ENCODE data around the gene PRKCD. TPM values are rescaled to one million over a fixed set of nuclear protein-coding genes. Genes with fewer than 3 reads are reported as not detected.

PRKCD gene
- total RNA-seq, 1 donor from 2014 or later: 36.3 TPM

GRCh38 chr3:53216723-53217122, 55.7 kb downstream of the PRKCD start:
- no peaks in the 10 kb centered on the region for H3K4me1 ChIP-seq
- no peak overlapping the region for H3K4me3 ChIP-seq
- TF ChIP-seq, protein P1, sequence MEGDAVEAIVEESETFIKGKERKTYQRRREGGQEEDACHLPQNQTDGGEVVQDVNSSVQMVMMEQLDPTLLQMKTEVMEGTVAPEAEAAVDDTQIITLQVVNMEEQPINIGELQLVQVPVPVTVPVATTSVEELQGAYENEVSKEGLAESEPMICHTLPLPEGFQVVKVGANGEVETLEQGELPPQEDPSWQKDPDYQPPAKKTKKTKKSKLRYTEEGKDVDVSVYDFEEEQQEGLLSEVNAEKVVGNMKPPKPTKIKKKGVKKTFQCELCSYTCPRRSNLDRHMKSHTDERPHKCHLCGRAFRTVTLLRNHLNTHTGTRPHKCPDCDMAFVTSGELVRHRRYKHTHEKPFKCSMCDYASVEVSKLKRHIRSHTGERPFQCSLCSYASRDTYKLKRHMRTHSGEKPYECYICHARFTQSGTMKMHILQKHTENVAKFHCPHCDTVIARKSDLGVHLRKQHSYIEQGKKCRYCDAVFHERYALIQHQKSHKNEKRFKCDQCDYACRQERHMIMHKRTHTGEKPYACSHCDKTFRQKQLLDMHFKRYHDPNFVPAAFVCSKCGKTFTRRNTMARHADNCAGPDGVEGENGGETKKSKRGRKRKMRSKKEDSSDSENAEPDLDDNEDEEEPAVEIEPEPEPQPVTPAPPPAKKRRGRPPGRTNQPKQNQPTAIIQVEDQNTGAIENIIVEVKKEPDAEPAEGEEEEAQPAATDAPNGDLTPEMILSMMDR (IDR thresholded peaks at IDR 0.05): no peak
- no peaks in the 10 kb centered on the region for H3K27me3 ChIP-seq
- intact Hi-C loops (cut with DNase I): no loop called here
- H3K27ac ChIP-seq: no peak overlapping the region
- no peaks in the 10 kb centered on the region for H3K36me3 ChIP-seq
- DNase-seq (ENCODE audit: low spot score in 2 of 2): no peak
- no peaks in the 10 kb centered on the region for H3K9me3 ChIP-seq

GRCh38 chr3:53217175-53217574, 56.2 kb downstream of the PRKCD start:
- intact Hi-C loops (cut with DNase I): no loop called here
- TF ChIP-seq, protein P1 (IDR thresholded peaks at IDR 0.05): no peak
- H3K4me3 ChIP-seq: no peak overlapping the region
- DNase-seq (ENCODE audit: low spot score in 2 of 2): no peak
- no peak overlapping the region for H3K27ac ChIP-seq
- no peaks in the 10 kb centered on the region for H3K27me3 ChIP-seq
- no peaks in the 10 kb centered on the region for H3K9me3 ChIP-seq
- H3K4me1 ChIP-seq: no peaks in the 10 kb centered on the region
- H3K36me3 ChIP-seq: no peaks in the 10 kb centered on the region

GRCh38 chr3:53218131-53218530, 57.1 kb downstream of the PRKCD start:
- no peak for DNase-seq (ENCODE audit: low spot score in 2 of 2)
- H3K27me3 ChIP-seq: no peaks in the 10 kb centered on the region
- H3K9me3 ChIP-seq: no peaks in the 10 kb centered on the region
- intact Hi-C loops (cut with DNase I): no loop called here
- H3K36me3 ChIP-seq: no peaks in the 10 kb centered on the region
- TF ChIP-seq, protein P1 (IDR thresholded peaks at IDR 0.05): no peak
- no peak overlapping the region for H3K4me3 ChIP-seq
- H3K27ac ChIP-seq: no peak overlapping the region
- H3K4me1 ChIP-seq: no peaks in the 10 kb centered on the region

- intact Hi-C loops (cut with DNase I): loop anchor here (2.0 kb wide), 1 partner anchor 491 kb away; no protein-coding TSS in a partner anchor
- Histone ChIP-seq H3K27me3 (no peaks in the 10 kb centered on the region), H3K36me3 (peaks cover 15 to 17% of the 10 kb centered on the region in 2 donors), H3K27ac (no peak overlapping the region), H3K4me1 (no peaks in the 10 kb centered on the region), H3K4me3 (no peak overlapping the region), H3K9me3 (no peaks in the 10 kb centered on the region)
- TF ChIP-seq, protein P1 (IDR thresholded peaks at IDR 0.05): peak; percentile 73 to 90 (median 89)
- peak in 1 of 2 donors; percentile 86 for DNase-seq (ENCODE audit: low spot score in 2 of 2)
Observed at GRCh38 chr3:53219895-53220483, 59.0 kb downstream of the PRKCD start.

DNA sequence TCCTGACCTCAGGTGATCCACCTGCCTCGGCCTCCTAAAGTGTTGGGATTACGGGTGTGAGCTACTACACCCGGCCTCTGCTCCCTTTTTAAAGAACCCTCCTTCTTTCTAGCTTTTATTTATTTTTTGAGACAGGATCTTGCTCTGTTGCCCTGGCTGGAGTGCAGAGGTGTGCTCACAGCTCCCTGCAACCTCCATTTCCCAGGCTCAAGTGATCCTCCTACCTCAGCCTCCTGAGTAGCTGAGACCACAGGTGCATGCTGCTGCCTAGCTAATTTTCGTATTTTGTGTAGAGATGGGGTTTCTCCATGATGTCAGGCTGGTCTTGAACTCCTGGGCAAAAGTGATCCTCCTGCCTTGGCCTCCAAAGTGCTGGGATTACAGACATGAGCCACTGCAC, 60.3 kb downstream of the PRKCD start:
- TF ChIP-seq, protein P1 (IDR thresholded peaks at IDR 0.05): no peak
- Histone ChIP-seq H3K4me1 (no peaks in the 10 kb centered on the region), H3K4me3 (no peak overlapping the region), H3K27ac (no peak overlapping the region), H3K27me3 (no peaks in the 10 kb centered on the region), H3K36me3 (peaks cover 28 to 31% of the 10 kb centered on the region in 2 donors), H3K9me3 (no peaks in the 10 kb centered on the region)
- DNase-seq (ENCODE audit: low spot score in 2 of 2): no peak
- intact Hi-C loops (cut with DNase I): loop anchor here (2.0 kb wide), 1 partner anchor 489 kb away; no protein-coding TSS in a partner anchor

Data from ascending aorta (tissue), 2 donors.